RWPE2 (cell line): ENCODE results near the gene PRAME.
"Not testable (repeated sequence)": the region's sequence is repeated elsewhere in the genome, so short reads cannot be mapped to it uniquely, and the experiment has no call there.

Experiments
- ATAC-seq: fragments of 200-7000 bp; cut with Tn5 transposase; 3 replicates; pipeline ENCODE4 v1.9.1; 2021; ENCODE audit warnings: low read depth
- DNase-seq: peaks from one replicate; pipeline ENCODE4 v3.0.0-alpha.2; 2020; ENCODE audit warnings: low spot score
- H3K27ac ChIP-seq: fragments of 450-650 bp; 2 replicates; pipeline ENCODE4 v1.5.1; 2017; ENCODE audit warnings: mild to moderate bottlenecking; ENCODE audit not compliant: poor library complexity, severe bottlenecking
- H3K27me3 ChIP-seq: fragments of 250-450 bp; sonication (Bioruptor Pico); 2 replicates; pipeline ENCODE4 v1.5.1; 2021; ENCODE audit warnings: mild to moderate bottlenecking, moderate library complexity; ENCODE audit not compliant: insufficient read depth, poor library complexity, severe bottlenecking
- H3K36me3 ChIP-seq: fragments of 250-450 bp; sonication (Bioruptor Pico); 2 replicates; pipeline ENCODE4 v1.5.1; 2020; ENCODE audit warnings: low read depth, mild to moderate bottlenecking, moderate library complexity
- H3K4me1 ChIP-seq: fragments of 250-450 bp; sonication (Bioruptor Pico); 2 replicates; pipeline ENCODE4 v1.5.1; 2021; ENCODE audit warnings: mild to moderate bottlenecking, moderate library complexity; ENCODE audit not compliant: insufficient read depth, poor library complexity, severe bottlenecking
- H3K4me3 ChIP-seq: fragments of 250-450 bp; sonication (Bioruptor Pico); 2 replicates; pipeline ENCODE4 v1.5.1; 2021; ENCODE audit warnings: mild to moderate bottlenecking, moderate library complexity; ENCODE audit not compliant: severe bottlenecking
- H3K9me3 ChIP-seq: fragments of 250-450 bp; sonication (Bioruptor Pico); 2 replicates; pipeline ENCODE4 v1.5.1; 2021; ENCODE audit warnings: mild to moderate bottlenecking, moderate library complexity; ENCODE audit not compliant: severe bottlenecking
- CTCF ChIP-seq: fragments of 450-650 bp; IDR thresholded peaks from one replicate; pipeline ENCODE4 v1.5.1; 2017; ENCODE audit warnings: mild to moderate bottlenecking, moderate library complexity; ENCODE audit not compliant: poor library complexity, severe bottlenecking

PRAME gene

GRCh38 chr22:22520020-22520656 lies 38.9 kb downstream of the PRAME start, which contains the start of gene ZNF280A:
Gene ZNF280A, minus strand, starts transcription at chr22:22520270. Its CDS starts 4,640 bp downstream, at chr22:22515630.
- H3K4me3 ChIP-seq, result no peak within 1 kb of the TSS
- DNase-seq (no peak), ATAC-seq (no peak)
- peaks cover 10% of the 10 kb centered on the region for H3K9me3 ChIP-seq
- no peak within 1 kb of the TSS for H3K27ac ChIP-seq
- peaks cover 9% of the 10 kb centered on the region for H3K4me1 ChIP-seq
- no peaks in the 10 kb centered on the region for H3K36me3 ChIP-seq
- H3K27me3 ChIP-seq, result no peaks in the 10 kb centered on the region
- no peak for TF ChIP-seq CTCF

GRCh38 chr22:22519591-22519990 lies 39.5 kb downstream of the PRAME start:
- no peak overlapping the region for H3K4me3 ChIP-seq
- H3K9me3 ChIP-seq, result peaks cover 10% of the 10 kb centered on the region
- no peaks in the 10 kb centered on the region for H3K27me3 ChIP-seq

GRCh38 chr22:22516992-22517391 lies 42.1 kb downstream of the PRAME start:
- peaks cover 5% of the 10 kb centered on the region for H3K9me3 ChIP-seq
- TF ChIP-seq CTCF, result no peak
- H3K36me3 ChIP-seq, result no peaks in the 10 kb centered on the region
- DNase-seq (no peak), ATAC-seq (no peak)
- no peak overlapping the region for H3K4me3 ChIP-seq
- H3K4me1 ChIP-seq, result peaks cover 9% of the 10 kb centered on the region
- no peak overlapping the region for H3K27ac ChIP-seq
- no peaks in the 10 kb centered on the region for H3K27me3 ChIP-seq

More at GRCh38 chr22:22519591-22519990, 39.5 kb downstream of the PRAME start:
- DNase-seq (no peak), ATAC-seq (no peak)
- H3K36me3 ChIP-seq, result no peaks in the 10 kb centered on the region
- no peak overlapping the region for H3K27ac ChIP-seq
- no peak for TF ChIP-seq CTCF
- H3K4me1 ChIP-seq, result peaks cover 9% of the 10 kb centered on the region

- ATAC-seq (no peak), DNase-seq (no peak)
- H3K4me1 ChIP-seq, result peaks cover 4% of the 10 kb centered on the region
- no peak overlapping the region for H3K4me3 ChIP-seq
- peaks cover 9% of the 10 kb centered on the region for H3K9me3 ChIP-seq
- no peak overlapping the region for H3K27ac ChIP-seq
- no peaks in the 10 kb centered on the region for H3K27me3 ChIP-seq
- no peak for TF ChIP-seq CTCF
- H3K36me3 ChIP-seq, result no peaks in the 10 kb centered on the region
Measured at GRCh38 chr22:22515890-22516289, 43.2 kb downstream of the PRAME start.

GRCh38 chr22:22514431-22514830 lies 44.6 kb downstream of the PRAME start:
- not testable (repeated sequence) for H3K36me3 ChIP-seq, DNase-seq, ATAC-seq, H3K27me3 ChIP-seq, H3K4me1 ChIP-seq, H3K27ac ChIP-seq, H3K4me3 ChIP-seq
- H3K9me3 ChIP-seq, result peaks cover 19% of the 10 kb centered on the region
